COLO668 (cell line): ENCODE measurements around the gene PAX3.

ENCODE experiments used
- DNase-seq: peaks from one replicate; lab custom pipeline; 2025; ENCODE audit not compliant: unreplicated experiment; lab: John Stamatoyannopoulos, UW

PAX3 gene

GRCh38 chr2:222217712-222218111 lies 81.1 kb downstream of the PAX3 start:
- DNase-seq: no peak

- no peak for DNase-seq
Observed at GRCh38 chr2:222214885-222215284, 83.9 kb downstream of the PAX3 start.

- no peak for DNase-seq
Observed at GRCh38 chr2:222213049-222213448, 85.7 kb downstream of the PAX3 start.

DNA sequence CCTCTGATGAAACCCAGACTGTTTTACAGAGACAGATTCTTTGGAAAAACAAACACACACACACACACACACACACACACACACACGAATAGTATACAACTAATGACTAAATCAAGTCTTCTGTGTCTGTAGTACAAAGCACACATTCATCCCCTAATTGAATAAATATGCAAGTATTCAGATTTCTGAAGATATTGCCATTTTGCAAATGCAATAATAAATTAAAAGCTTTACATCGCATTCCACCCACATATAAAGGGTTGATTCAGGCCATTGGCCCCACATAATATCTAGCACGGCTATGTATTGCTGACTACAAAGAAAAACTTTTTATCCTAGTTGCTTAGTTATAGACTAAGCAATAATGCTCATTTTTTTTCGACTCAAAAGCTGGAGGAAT lies 86.2 kb downstream of the PAX3 start:
- DNase-seq: no peak

GRCh38 chr2:222208010-222208690 lies 90.6 kb downstream of the PAX3 start:
- no peak for DNase-seq

- DNase-seq: no peak
Observed at GRCh38 chr2:222205136-222205535, 93.7 kb downstream of the PAX3 start.

- no peak for DNase-seq
Observed at GRCh38 chr2:222203041-222203440, 95.8 kb downstream of the PAX3 start.

- no peak for DNase-seq
Observed at GRCh38 chr2:222196159-222196558, 102.6 kb downstream of the PAX3 start.

- no peak for DNase-seq
Observed at GRCh38 chr2:222194669-222195068, 104.1 kb downstream of the PAX3 start.

DNA sequence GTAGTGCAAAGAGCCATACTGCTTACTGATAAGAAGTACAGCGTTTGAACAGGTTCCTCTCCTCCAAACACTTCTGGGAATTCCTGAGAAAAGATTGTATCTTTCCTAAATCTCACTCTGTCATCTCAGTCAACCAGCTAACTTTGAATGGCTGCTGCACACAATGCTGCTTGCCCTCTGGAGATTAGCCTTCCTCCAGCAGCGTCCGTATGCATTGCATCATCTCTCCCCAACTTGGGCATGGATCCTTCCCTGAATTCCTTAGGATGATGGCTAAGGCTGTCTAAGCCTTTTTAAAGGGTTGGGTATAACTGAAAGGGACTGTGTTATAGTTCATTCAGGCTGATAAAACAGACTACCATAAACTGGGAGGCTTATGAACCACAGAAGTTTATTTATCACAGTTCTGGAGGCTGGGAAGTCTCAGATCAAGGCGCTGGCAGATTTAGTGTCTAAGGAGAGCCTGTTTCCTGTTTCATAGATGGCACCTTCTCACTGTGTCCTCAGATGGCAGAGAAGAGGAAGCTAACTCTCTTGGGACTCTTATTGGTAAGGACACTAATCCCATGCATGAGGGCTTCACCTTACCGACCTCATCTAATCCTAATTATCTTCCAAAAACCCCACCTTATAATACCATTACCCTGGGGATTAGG lies 105.3 kb downstream of the PAX3 start:
- no peak for DNase-seq

GRCh38 chr2:222180619-222181018 lies 118.2 kb downstream of the PAX3 start:
- DNase-seq: no peak

GRCh38 chr2:222179592-222179991 lies 119.2 kb downstream of the PAX3 start:
- no peak for DNase-seq

DNA sequence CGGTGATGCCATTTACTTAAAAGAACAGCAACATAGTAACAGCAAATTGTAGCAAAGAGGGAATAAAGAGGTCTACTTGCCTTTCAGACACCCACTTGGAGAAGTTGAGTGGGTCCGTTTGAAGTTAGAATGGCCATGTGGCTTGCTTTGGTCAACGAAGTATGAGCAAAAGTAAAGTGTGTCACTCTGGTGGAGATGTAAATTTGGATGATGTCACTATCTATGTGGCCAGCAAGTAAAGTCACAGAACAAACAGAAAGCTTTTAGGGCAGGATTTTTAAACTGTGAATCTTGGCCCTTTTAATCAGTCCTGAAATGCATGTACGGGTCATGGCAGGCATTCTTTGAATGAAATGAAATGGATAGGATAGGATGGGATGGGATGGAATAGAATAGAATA lies 120.3 kb downstream of the PAX3 start:
- DNase-seq: no peak

- DNase-seq: no peak
Observed at GRCh38 chr2:222176890-222177289, 121.9 kb downstream of the PAX3 start.

DNA sequence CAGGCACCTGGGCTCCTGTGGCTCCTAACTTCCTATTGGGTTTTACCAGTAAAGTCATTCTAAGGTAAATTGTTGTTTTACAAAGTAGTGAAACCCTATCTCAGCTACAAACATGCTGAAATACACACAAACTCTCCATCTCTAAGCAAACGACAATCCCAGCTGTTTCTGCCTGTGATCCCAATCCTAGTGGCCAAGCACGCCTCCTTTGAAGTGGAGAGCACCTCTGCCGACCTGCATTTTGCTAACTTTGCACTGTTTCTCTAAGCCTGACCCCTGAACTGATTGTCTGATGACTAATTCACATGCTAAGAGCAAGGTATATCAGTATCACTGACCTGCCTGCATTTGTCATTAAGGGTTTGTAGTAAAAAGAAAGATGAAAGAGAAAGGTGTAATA lies 124.3 kb downstream of the PAX3 start:
- no peak for DNase-seq

- no peak for DNase-seq
Observed at GRCh38 chr2:222169346-222169745, 129.5 kb downstream of the PAX3 start.

DNA sequence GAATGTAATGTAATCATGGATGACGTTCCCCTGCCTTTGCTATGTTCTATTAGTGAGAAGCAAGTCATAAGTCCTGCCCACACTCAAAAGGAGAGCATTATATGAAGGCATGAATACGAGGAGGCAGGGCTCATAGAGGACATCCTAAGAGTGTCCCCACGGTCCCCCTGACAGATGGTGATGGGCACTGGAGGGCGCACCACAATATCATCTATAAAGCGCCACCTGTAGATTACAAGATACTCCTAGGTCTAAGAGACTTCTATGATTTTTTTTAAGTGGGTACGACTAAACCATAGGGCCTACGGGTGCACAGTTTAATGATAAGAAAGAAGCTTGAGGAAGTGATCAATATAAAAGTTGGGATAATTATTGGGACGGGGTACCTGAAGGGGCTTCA lies 131.0 kb downstream of the PAX3 start:
- DNase-seq: no peak

DNA sequence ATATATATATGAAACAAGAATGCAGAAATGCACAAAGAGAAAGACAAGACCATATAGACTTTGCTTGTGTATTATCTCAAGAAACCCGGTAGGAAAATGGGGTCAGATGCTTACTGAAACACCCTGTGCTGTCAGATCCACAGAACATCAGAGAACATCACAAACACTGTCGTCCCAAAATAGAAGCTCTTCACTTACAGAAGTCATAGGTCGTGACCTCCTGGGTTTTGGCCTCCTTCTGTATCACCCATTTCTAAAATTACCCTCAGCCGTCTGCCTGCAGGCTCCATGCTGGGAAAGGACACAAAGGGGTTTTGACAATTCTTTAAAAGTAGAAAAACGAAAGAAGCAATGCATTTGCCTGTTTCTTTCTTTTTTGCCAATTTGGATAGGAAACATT lies 137.9 kb downstream of the PAX3 start:
- no peak for DNase-seq

GRCh38 chr2:222160125-222160524 lies 138.7 kb downstream of the PAX3 start:
- DNase-seq: no peak

DNA sequence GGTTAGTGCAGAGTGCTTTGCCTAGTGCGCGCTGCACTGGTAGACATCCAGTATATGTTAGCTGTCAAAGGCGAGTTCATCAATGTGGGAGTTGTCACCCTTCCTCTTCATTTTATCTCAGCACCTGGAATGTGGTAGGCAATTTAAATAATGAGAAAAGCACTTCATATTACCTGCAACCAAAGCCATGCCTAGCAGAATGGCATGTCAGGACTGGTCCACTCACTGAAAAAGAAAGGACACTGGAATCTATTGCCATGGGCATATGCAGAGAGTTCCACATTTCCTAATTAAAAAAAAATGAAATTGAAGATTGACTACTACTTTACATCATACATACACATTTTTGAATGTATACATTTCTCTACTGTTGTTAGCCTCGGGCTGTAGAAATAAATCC lies 139.6 kb downstream of the PAX3 start:
- DNase-seq: no peak

GRCh38 chr2:222155003-222155664 lies 143.7 kb downstream of the PAX3 start:
- peak; percentile 21 for DNase-seq
